Pancreas (tissue), 10 donors: ENCODE results near the gene SYNE2. TPM values are rescaled to one million over a fixed set of nuclear protein-coding genes. Genes with fewer than 3 reads are reported as not detected.

Source experiments
- ATAC-seq, 4 donors: fragments of 200-7000 bp; cut with Tn5 transposase; one replicate each; pipeline versions ENCODE4 v1.8.0 to v1.9.1; 2020; ENCODE audit warnings: mild to moderate bottlenecking in 4 of 4, moderate library complexity in 4 of 4
- DNase-seq, 6 donors: peaks; one replicate each; pipeline ENCODE4 v3.0.0-alpha.2; 2020
- FAIRE-seq: peaks from 2 replicates; lab custom pipeline; 2012; peaks lifted over from hg19 to GRCh38; lab: Jason Lieb, UNC
- H3K27ac ChIP-seq, 4 donors: fragments of 200-600 bp; sonication (generic); 1 replicate in 3 of 4; 2 replicates in 1 of 4; pipeline versions ENCODE4 v1.5.0 to v1.8.0; 2020
- H3K27me3 ChIP-seq, 4 donors: fragments of 200-600 bp; one replicate each; pipeline ENCODE4 v1.8.0; 2021
- H3K36me3 ChIP-seq, 3 donors: fragments of 200-600 bp; sonication (generic) in 1 of 3; one replicate each; pipeline versions ENCODE4 v1.5.0 to v1.8.0; 2020 to 2021
- H3K4me1 ChIP-seq, 3 donors: fragments of 200-600 bp; one replicate each; pipeline ENCODE4 v1.8.0; 2021
- H3K4me3 ChIP-seq, 4 donors: fragments of 200-600 bp; sonication (generic) in 2 of 4; one replicate each; pipeline versions ENCODE4 v1.5.0 to v1.8.0; 2020 to 2021
- H3K9me3 ChIP-seq, 4 donors: fragments of 200-600 bp; one replicate each; pipeline ENCODE4 v1.8.0; 2021
- WGBS, 2 donors: extraction: QIAGEN DNeasy Blood & Tissue Kit; methylation state at CpG; one replicate each; pipeline ENCODE4 v1.1.7; 2013; 5-methylcytosine and 5-hydroxymethylcytosine counted together
- intact Hi-C, 3 donors: fragments of 100-400 bp; cut with DNase I; formaldehyde crosslinking; loops; one replicate each; pipeline versions ENCODE4 v1.11.1 to v1.14.2; 2022
- polyA plus RNA-seq, 2 donors: library from polyadenylated mRNA; stranded (reverse); fragments of 200-250 nt; gene quantifications; one replicate each; pipeline ENCODE4 v1.2.3, GENCODE V29; 2013
- total RNA-seq, 6 donors: library from RNA; stranded (reverse); fragmentation: NEBNext Ultra II Directional in 4 of 6; extraction: Animal tissue kit (Norgen Biotek cat#: 25700) in 4 of 6; gene quantifications; one replicate each; pipeline versions ENCODE4 v1.2.1 to v1.2.4, GENCODE V29; 2021 to 2023
- TF ChIP-seq, protein P1 (sequence below), 4 donors: fragments of 200-600 bp; sonication (generic) in 3 of 4; IDR thresholded peaks; one replicate each; pipeline versions ENCODE4 v1.5.0 to v1.8.0; 2021; ENCODE audit warnings: antibody characterized with exemption in 4 of 4
- donor health status: healthy with polysubstance abuse.
- donor health status: DM: no; HTN: no; CAD: no; lungs with moderate emphysema.
- donor health status: DM: no; HTN: no; CAD: no.
- donor health status: control.
- donor health status: control.
- donor health status: Bipolar disorder and iron deficiency.
- donor health status: DM: yes; HTN: yes; CAD: no.
- donor health status: DM: no; HTN: no; CAD: no.
- donor health status: DM: no; HTN: no; CAD: no.
- donor health status: DM: yes; HTN: yes; CAD: no.

SYNE2 gene
- total and polyA plus RNA-seq, 8 donors: 45.2 to 103 (median 56.6) TPM

- DNase-seq (no peak), ATAC-seq (no peak), FAIRE-seq (no peak)
- H3K36me3 ChIP-seq: no peaks in the 10 kb centered on the region
- no peaks in the 10 kb centered on the region for H3K4me1 ChIP-seq
- H3K9me3 ChIP-seq: no peaks in the 10 kb centered on the region
- TF ChIP-seq, protein P1, sequence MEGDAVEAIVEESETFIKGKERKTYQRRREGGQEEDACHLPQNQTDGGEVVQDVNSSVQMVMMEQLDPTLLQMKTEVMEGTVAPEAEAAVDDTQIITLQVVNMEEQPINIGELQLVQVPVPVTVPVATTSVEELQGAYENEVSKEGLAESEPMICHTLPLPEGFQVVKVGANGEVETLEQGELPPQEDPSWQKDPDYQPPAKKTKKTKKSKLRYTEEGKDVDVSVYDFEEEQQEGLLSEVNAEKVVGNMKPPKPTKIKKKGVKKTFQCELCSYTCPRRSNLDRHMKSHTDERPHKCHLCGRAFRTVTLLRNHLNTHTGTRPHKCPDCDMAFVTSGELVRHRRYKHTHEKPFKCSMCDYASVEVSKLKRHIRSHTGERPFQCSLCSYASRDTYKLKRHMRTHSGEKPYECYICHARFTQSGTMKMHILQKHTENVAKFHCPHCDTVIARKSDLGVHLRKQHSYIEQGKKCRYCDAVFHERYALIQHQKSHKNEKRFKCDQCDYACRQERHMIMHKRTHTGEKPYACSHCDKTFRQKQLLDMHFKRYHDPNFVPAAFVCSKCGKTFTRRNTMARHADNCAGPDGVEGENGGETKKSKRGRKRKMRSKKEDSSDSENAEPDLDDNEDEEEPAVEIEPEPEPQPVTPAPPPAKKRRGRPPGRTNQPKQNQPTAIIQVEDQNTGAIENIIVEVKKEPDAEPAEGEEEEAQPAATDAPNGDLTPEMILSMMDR (IDR thresholded peaks at IDR 0.05): no peak
- WGBS, 2 donors: 96 to 98% methylated on average over 3 of the region's 3 CpGs
- no peaks in the 10 kb centered on the region for H3K27me3 ChIP-seq
- intact Hi-C loops: no loop called here
- H3K27ac ChIP-seq: no peak overlapping the region
- no peak overlapping the region for H3K4me3 ChIP-seq
These were observed 129.4 kb downstream of the SYNE2 start for GRCh38 chr14:63982156-63982555.

- no peaks in the 10 kb centered on the region for H3K27me3 ChIP-seq
- H3K4me3 ChIP-seq: no peak overlapping the region
- intact Hi-C loops: no loop called here
- TF ChIP-seq, protein P1 (IDR thresholded peaks at IDR 0.05): no peak
- no peak for DNase-seq
- no peak for FAIRE-seq
- no peaks in the 10 kb centered on the region for H3K9me3 ChIP-seq
- WGBS, 2 donors: 94 to 97% methylated on average over 3 of the region's 3 CpGs
- no peak for ATAC-seq
- no peak overlapping the region for H3K27ac ChIP-seq
- H3K36me3 ChIP-seq: no peaks in the 10 kb centered on the region
- no peaks in the 10 kb centered on the region for H3K4me1 ChIP-seq
These were observed 129.8 kb downstream of the SYNE2 start for GRCh38 chr14:63982629-63983028.

GRCh38 chr14:63986789-63987533 lies 134.2 kb downstream of the SYNE2 start:
- Histone ChIP-seq H3K9me3 (no peaks in the 10 kb centered on the region), H3K4me3 (no peak overlapping the region), H3K4me1 (no peaks in the 10 kb centered on the region), H3K27ac (no peak overlapping the region), H3K36me3 (peaks cover 0 to 7% (median 0%) of the 10 kb centered on the region in 3 donors), H3K27me3 (no peaks in the 10 kb centered on the region)
- FAIRE-seq (no peak), DNase-seq (no peak), ATAC-seq (peak in 1 of 4 donors; percentile 68)
- intact Hi-C loops: no loop called here
- TF ChIP-seq, protein P1 (IDR thresholded peaks at IDR 0.05): no peak
- 91% methylated on average over 15 of the region's 15 CpGs for WGBS, 2 donors

DNA sequence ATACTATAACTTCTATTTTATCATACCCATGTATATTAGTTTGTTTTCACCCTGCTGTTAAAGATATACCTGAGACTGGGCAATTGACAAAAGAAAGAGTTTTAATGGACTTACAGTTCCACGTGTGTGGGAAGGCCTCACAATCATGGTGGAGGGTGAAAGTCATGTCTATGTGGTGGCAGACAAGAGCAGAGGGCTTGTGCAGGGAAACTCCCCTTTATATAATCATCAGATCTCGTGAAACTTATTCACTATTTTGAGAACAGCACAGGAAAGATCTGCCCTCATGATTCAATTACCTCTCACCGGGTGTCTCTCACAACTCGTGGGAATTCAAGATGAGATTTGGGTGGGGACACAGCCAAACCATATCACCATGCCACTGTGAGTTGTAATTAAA lies 135.8 kb downstream of the SYNE2 start:
- 85 to 86% methylated on average over 4 of the region's 4 CpGs for WGBS, 2 donors
- H3K36me3 ChIP-seq: peaks cover 0 to 12% (median 0%) of the 10 kb centered on the region in 3 donors
- TF ChIP-seq, protein P1 (IDR thresholded peaks at IDR 0.05): no peak

GRCh38 chr14:63991833-63992232 lies 139.0 kb downstream of the SYNE2 start:
- ATAC-seq (no peak), DNase-seq (no peak), FAIRE-seq (no peak)
- intact Hi-C loops: no loop called here
- H3K4me1 ChIP-seq: no peaks in the 10 kb centered on the region
- H3K4me3 ChIP-seq: no peak overlapping the region
- H3K9me3 ChIP-seq: no peaks in the 10 kb centered on the region
- WGBS, 2 donors: 91 to 92% methylated on average over 7 of the region's 7 CpGs
- H3K36me3 ChIP-seq: peaks cover 0 to 16% (median 0%) of the 10 kb centered on the region in 3 donors
- H3K27ac ChIP-seq: no peak overlapping the region
- TF ChIP-seq, protein P1 (IDR thresholded peaks at IDR 0.05): no peak
- no peaks in the 10 kb centered on the region for H3K27me3 ChIP-seq

More for the DNA sequence above, 135.8 kb downstream of the SYNE2 start:
- DNase-seq (no peak), FAIRE-seq (no peak), ATAC-seq (no peak)
- intact Hi-C loops: no loop called here
- Histone ChIP-seq H3K4me1 (no peaks in the 10 kb centered on the region), H3K4me3 (no peak overlapping the region), H3K27me3 (no peaks in the 10 kb centered on the region), H3K9me3 (no peaks in the 10 kb centered on the region), H3K27ac (no peak overlapping the region)
